ENCODE measurements around the gene SYNJ2. TPM values are rescaled to one million over a fixed set of nuclear protein-coding genes. Genes with fewer than 3 reads are reported as not detected.

SYNJ2 gene
- total RNA-seq, 2 experiments from 2014 or later, result 42.4 to 42.7 TPM

- no peak overlapping the region for H3K27ac Mint-ChIP-seq
These were observed 13.8 kb downstream of the SYNJ2 start for GRCh38 chr6:157995458-157995857.

GRCh38 chr6:157996201-157996712, 14.6 kb downstream of the SYNJ2 start:
- intact Hi-C loops (cut with micrococcal nuclease), result no loop called here
- H3K27me3 Mint-ChIP-seq (ENCODE audit: low read depth), result no peaks in the 10 kb centered on the region
- H3K9me3 Mint-ChIP-seq, result no peaks in the 10 kb centered on the region
- no peak overlapping the region for H3K4me3 Mint-ChIP-seq
- peaks cover 43% of the 10 kb centered on the region for H3K4me1 Mint-ChIP-seq (ENCODE audit: low read depth)
- H3K36me3 Mint-ChIP-seq (ENCODE audit: low read depth), result peaks cover 8% of the 10 kb centered on the region
- CTCF ChIA-PET, result interaction anchor here (2.2 kb wide), 1 partner anchor 30 kb away, joined by 7 read pairs; no protein-coding TSS in a partner anchor
- no peak for DNase-seq
- no peak overlapping the region for H3K27ac Mint-ChIP-seq

More at GRCh38 chr6:157995458-157995857, 13.8 kb downstream of the SYNJ2 start:
- Mint-ChIP-seq H3K36me3 (ENCODE audit: low read depth) (peaks cover 7% of the 10 kb centered on the region), H3K4me3 (no peak overlapping the region), H3K4me1 (ENCODE audit: low read depth) (peaks cover 45% of the 10 kb centered on the region), H3K27me3 (ENCODE audit: low read depth) (no peaks in the 10 kb centered on the region), H3K9me3 (no peaks in the 10 kb centered on the region)
- CTCF ChIA-PET, result interaction anchor here (0.5 to 2.2 kb wide), 3 partner anchors 12 to 93 kb away, joined by 3 to 7 read pairs (median 3); no protein-coding TSS in a partner anchor
- intact Hi-C loops (cut with micrococcal nuclease), result no loop called here
- DNase-seq, result no peak

- CTCF ChIA-PET, result interaction anchor here (0.7 kb wide), 1 partner anchor 14 kb away, joined by 3 read pairs; no protein-coding TSS in a partner anchor
- no peak for DNase-seq
- Mint-ChIP-seq H3K9me3 (no peaks in the 10 kb centered on the region), H3K27me3 (ENCODE audit: low read depth) (no peaks in the 10 kb centered on the region), H3K27ac (no peak overlapping the region), H3K4me3 (no peak overlapping the region), H3K36me3 (ENCODE audit: low read depth) (peaks cover 14% of the 10 kb centered on the region), H3K4me1 (ENCODE audit: low read depth) (peaks cover 44% of the 10 kb centered on the region)
- intact Hi-C loops (cut with micrococcal nuclease), result no loop called here
These were observed 15.4 kb downstream of the SYNJ2 start for GRCh38 chr6:157996918-157997702.

- Mint-ChIP-seq H3K27me3 (ENCODE audit: low read depth) (no peaks in the 10 kb centered on the region), H3K4me1 (ENCODE audit: low read depth) (peaks cover 48% of the 10 kb centered on the region), H3K27ac (no peak overlapping the region), H3K36me3 (ENCODE audit: low read depth) (peaks cover 15% of the 10 kb centered on the region), H3K9me3 (no peaks in the 10 kb centered on the region), H3K4me3 (no peak overlapping the region)
- DNase-seq, result no peak
- CTCF ChIA-PET, result no interaction called here
- intact Hi-C loops (cut with micrococcal nuclease), result no loop called here
These were observed 16.4 kb downstream of the SYNJ2 start for GRCh38 chr6:157997893-157998608.

GRCh38 chr6:157998707-157999167, 17.1 kb downstream of the SYNJ2 start:
- Mint-ChIP-seq H3K4me1 (ENCODE audit: low read depth) (peaks cover 50% of the 10 kb centered on the region), H3K9me3 (no peaks in the 10 kb centered on the region), H3K4me3 (no peak overlapping the region), H3K36me3 (ENCODE audit: low read depth) (peaks cover 14% of the 10 kb centered on the region), H3K27ac (no peak overlapping the region), H3K27me3 (ENCODE audit: low read depth) (no peaks in the 10 kb centered on the region)
- CTCF ChIA-PET, result interaction anchor here (0.5 to 1.2 kb wide), 2 partner anchors 14 to 64 kb away, joined by 3 read pairs; no protein-coding TSS in a partner anchor
- DNase-seq, result no peak
- intact Hi-C loops (cut with micrococcal nuclease), result no loop called here

- Mint-ChIP-seq H3K4me1 (ENCODE audit: low read depth) (peaks cover 51% of the 10 kb centered on the region), H3K9me3 (no peaks in the 10 kb centered on the region), H3K27ac (no peak overlapping the region), H3K36me3 (ENCODE audit: low read depth) (peaks cover 14% of the 10 kb centered on the region), H3K27me3 (ENCODE audit: low read depth) (no peaks in the 10 kb centered on the region), H3K4me3 (no peak overlapping the region)
- intact Hi-C loops (cut with micrococcal nuclease), result no loop called here
- CTCF ChIA-PET, result interaction anchor here (0.5 to 1.3 kb wide), 3 partner anchors 15 to 63 kb away, joined by 3 to 10 read pairs (median 3); no protein-coding TSS in a partner anchor
- DNase-seq, result no peak
These were observed 17.7 kb downstream of the SYNJ2 start for GRCh38 chr6:157999168-158000051.

GRCh38 chr6:158000530-158001307, 19.1 kb downstream of the SYNJ2 start:
- Mint-ChIP-seq H3K9me3 (no peaks in the 10 kb centered on the region), H3K36me3 (ENCODE audit: low read depth) (peaks cover 17% of the 10 kb centered on the region), H3K27me3 (ENCODE audit: low read depth) (no peaks in the 10 kb centered on the region), H3K4me1 (ENCODE audit: low read depth) (peaks cover 56% of the 10 kb centered on the region), H3K4me3 (no peak overlapping the region), H3K27ac (no peak overlapping the region)
- CTCF ChIA-PET, result interaction anchor here (1.3 to 3.5 kb wide), 2 partner anchors 26 kb away, joined by 10 to 15 read pairs; no protein-coding TSS in a partner anchor
- DNase-seq, result no peak
- intact Hi-C loops (cut with micrococcal nuclease), result no loop called here

- no peak for DNase-seq
- no peak overlapping the region for H3K27ac Mint-ChIP-seq
- peaks cover 59% of the 10 kb centered on the region for H3K4me1 Mint-ChIP-seq (ENCODE audit: low read depth)
- H3K27me3 Mint-ChIP-seq (ENCODE audit: low read depth), result no peaks in the 10 kb centered on the region
- H3K36me3 Mint-ChIP-seq (ENCODE audit: low read depth), result peaks cover 15% of the 10 kb centered on the region
- intact Hi-C loops (cut with micrococcal nuclease), result no loop called here
- CTCF ChIA-PET, result interaction anchor here (1.3 to 3.5 kb wide), 4 partner anchors 19 to 70 kb away, joined by 3 to 15 read pairs (median 6); no protein-coding TSS in a partner anchor
- no peak overlapping the region for H3K4me3 Mint-ChIP-seq
- no peaks in the 10 kb centered on the region for H3K9me3 Mint-ChIP-seq
These were observed 20.7 kb downstream of the SYNJ2 start for GRCh38 chr6:158002249-158002950.

- peak; percentile 62 for DNase-seq
- peaks cover 19% of the 10 kb centered on the region for H3K36me3 Mint-ChIP-seq (ENCODE audit: low read depth)
These were observed 21.5 kb downstream of the SYNJ2 start for GRCh38 chr6:158002951-158003853.

More at GRCh38 chr6:158002951-158003853, 21.5 kb downstream of the SYNJ2 start:
- intact Hi-C loops (cut with micrococcal nuclease), result no loop called here
- no peak overlapping the region for H3K4me3 Mint-ChIP-seq
- CTCF ChIA-PET, result interaction anchor here (1.3 to 3.5 kb wide), 3 partner anchors 23 to 69 kb away, joined by 3 to 15 read pairs (median 9); no protein-coding TSS in a partner anchor
- H3K9me3 Mint-ChIP-seq, result no peaks in the 10 kb centered on the region
- no peaks in the 10 kb centered on the region for H3K27me3 Mint-ChIP-seq (ENCODE audit: low read depth)
- H3K4me1 Mint-ChIP-seq (ENCODE audit: low read depth), result peaks cover 65% of the 10 kb centered on the region
- peak overlapping the region; percentile 76 for H3K27ac Mint-ChIP-seq

Data from activated naive CD4-positive, alpha-beta T cell treated with anti-CD3 and anti-CD28 coated beads for 36 hours (primary cell).